ENCODE measurements around the gene SPATS2L.

Gene SPATS2L

DNA sequence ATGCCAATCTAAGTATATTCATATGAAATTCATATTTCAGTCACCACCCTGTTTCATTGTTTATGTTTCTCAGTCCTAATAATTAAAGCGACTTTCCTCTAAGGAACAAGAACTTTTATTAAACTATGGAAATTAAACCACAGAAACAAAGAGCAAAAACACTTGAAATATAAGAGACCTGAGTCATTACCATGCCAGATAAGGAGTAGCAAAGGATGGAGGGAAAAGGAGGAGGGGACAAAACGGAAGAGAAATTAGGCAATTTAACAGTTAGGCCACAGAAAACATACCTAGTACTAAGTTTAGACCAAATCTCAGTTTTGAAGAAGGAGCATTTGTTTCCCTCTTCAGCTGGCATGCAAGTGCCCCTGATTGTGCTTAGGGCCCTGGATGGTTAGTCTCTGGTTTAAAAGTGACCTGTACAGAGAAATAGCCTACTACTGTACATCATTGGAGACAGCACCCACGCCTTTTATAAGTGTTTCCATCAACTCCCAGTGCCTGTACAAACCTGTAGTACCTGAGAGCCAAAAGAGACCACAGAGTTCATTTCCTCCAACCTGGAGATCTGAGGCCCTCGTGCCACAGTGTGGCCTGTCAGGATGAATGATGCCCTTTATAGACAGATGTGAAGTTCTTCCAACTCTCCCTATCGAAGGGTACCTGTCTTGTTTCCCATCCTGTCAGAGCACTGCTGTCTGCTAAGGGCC, 74.5 kb downstream of the SPATS2L start:
- TF ChIP-seq, protein P1, sequence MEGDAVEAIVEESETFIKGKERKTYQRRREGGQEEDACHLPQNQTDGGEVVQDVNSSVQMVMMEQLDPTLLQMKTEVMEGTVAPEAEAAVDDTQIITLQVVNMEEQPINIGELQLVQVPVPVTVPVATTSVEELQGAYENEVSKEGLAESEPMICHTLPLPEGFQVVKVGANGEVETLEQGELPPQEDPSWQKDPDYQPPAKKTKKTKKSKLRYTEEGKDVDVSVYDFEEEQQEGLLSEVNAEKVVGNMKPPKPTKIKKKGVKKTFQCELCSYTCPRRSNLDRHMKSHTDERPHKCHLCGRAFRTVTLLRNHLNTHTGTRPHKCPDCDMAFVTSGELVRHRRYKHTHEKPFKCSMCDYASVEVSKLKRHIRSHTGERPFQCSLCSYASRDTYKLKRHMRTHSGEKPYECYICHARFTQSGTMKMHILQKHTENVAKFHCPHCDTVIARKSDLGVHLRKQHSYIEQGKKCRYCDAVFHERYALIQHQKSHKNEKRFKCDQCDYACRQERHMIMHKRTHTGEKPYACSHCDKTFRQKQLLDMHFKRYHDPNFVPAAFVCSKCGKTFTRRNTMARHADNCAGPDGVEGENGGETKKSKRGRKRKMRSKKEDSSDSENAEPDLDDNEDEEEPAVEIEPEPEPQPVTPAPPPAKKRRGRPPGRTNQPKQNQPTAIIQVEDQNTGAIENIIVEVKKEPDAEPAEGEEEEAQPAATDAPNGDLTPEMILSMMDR (IDR thresholded peaks at IDR 0.05) = no peak

DNA sequence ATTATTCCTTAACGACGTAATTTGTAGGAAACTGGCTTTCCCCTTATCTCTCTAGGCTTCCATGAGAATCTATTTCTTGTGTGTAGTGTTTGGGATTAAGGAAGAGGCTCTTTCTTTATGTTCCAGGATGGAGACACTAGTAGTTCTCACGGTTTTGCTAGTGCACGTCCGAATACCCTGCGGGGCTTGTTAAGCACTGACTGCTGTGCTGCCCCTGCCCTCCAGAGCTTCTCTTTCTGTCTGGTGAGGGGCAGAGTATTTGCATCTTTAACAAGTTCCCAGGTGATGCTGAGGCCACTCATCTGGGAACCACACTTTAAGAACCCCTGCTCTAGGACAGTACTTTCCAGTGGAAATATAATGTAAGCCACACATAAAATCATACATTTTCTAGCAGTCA, 76.4 kb downstream of the SPATS2L start:
- TF ChIP-seq, protein P1 (IDR thresholded peaks at IDR 0.05) = no peak

DNA sequence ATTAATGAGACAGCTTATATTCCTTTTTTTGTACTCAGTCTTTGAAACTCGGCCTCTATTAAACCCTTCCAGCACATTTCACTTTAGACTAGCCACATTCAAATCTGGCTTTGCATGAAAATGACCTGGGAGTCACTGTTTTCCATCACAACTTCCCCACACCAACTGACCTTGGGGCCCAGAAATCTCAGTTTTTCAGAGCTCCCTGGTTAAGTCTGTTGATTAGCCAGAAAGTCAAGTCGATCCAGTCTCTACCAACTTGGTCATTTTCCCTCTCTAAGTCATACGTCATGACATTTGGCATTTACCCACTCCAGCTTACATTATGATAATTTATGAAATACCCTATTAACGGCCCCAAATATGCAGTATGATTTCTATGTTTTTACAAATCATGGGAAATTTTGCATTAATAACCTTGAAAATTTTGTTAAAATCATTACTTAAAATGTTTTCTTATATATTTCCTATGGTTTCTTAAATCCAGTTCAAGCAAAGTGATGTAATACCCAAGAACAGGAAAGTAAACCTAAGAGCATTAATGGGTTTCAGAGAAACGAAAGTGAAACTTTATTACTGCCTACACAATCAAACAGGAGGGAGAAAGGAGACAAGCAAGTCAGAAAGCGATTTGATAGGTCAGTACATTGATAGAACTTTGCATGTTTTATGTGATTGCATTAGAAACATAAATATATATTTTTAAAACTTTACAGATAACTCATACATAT, 77.1 kb downstream of the SPATS2L start:
- TF ChIP-seq, protein P1 (IDR thresholded peaks at IDR 0.05) = no peak

DNA sequence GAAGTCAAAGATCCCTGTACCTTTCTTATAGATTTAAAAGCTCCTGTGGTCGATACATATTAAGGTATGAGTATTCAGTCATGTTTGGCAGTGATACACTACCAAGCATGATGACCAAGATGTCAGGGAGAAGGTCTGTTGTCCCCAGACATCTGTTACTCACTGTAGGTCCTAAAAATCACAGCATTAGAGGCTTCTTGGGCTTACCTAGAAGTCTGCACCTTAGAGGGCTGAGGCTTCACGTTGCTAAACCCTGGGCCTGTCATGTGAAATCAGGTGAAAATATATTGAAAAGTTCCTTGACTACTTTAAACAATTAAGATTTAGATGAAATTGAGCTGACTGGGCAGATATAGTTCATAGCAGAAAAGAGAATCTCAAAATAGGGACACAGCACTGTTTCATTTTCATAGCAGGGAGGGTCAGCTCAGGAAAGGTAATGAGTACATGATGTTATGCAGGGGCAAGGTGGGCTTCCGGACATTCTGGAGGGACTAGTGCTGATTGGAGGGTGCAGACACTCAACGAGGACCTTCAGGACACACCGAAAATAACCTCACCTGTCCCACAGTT, 78.7 kb downstream of the SPATS2L start:
- TF ChIP-seq, protein P1 (IDR thresholded peaks at IDR 0.05) = no peak

DNA sequence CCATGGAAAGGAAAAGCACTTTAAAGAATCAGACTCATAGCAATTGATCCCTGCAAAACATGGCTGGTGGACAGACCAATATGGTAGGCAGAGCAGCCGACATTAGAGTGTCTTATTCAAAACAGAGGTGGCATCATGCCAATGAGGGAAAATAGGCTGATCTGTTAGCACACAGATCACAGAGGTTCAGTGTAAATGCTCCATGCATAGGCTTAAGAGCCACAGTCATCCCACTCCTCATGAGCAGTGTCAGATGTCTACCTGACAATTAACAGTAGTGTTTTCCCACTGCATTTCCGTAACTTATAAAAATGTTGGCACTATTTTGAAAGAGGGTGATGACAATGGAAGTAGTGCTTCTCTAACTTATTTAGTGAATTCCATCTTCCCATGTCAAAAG, 86.7 kb downstream of the SPATS2L start:
- TF ChIP-seq, protein P1 (IDR thresholded peaks at IDR 0.05) = no peak

DNA sequence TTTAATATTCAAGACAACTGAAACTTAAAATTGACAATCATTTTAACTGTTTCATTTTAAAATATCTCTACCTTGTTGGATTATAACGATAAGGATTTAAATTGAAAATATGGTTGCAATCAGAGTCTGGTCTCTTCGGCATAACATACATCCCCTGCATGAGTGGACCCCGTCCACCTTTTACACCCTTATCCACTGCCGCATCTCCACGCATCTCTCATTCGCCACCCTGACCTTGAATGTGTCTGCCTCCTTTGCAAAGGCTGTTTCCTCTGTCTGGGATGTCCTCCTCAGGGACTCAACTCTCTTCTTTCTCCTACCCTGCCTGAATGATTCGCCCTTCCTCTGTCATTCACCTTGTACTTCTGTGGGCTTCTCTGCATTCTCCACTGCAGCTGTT, 87.6 kb downstream of the SPATS2L start:
- TF ChIP-seq, protein P1 (IDR thresholded peaks at IDR 0.05) = no peak

DNA sequence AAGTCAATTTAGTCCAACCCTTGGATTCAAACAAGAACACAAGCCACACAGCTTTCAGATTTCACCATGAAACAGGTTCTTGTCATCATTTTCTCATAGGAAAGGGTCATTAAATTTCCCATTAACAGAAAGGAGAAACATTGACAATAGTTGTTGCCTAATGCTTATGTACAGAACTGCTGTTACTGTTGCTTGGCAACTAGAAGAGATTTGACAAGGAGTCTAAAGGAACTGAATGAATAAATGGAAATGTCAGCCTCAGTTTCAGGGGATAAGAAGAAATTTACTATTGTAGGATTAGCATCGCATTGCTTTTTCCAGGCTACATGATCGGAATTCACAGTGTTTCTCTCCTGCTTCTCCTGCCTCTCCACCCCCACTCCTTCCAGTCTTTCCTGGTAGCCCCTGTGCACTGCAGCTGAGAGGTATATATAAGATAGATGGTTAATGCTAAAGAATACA, 90.3 kb downstream of the SPATS2L start:
- TF ChIP-seq, protein P1 (IDR thresholded peaks at IDR 0.05) = no peak

Data from LNCAP (cell line).